ENCODE data around the gene DTNA. TPM values are rescaled to one million over a fixed set of nuclear protein-coding genes. Genes with fewer than 3 reads are reported as not detected.
A peak's percentile ranks its signal among the peaks of the same experiment; 100 is the strongest.

Gene DTNA
- total RNA-seq, 2 donors from 2014 or later, result 41.0 to 78.4 TPM

GRCh38 chr18:34806527-34806926, 96.4 kb downstream of the DTNA start:
- H3K27ac ChIP-seq, result peak overlapping the region; percentile 3 to 48
- no peaks in the 10 kb centered on the region for H3K36me3 ChIP-seq
- H3K27me3 ChIP-seq (replicated peaks; ENCODE audit: insufficient read depth), result no peaks in the 10 kb centered on the region
- peaks cover 19 to 56% of the 10 kb centered on the region in 2 donors for H3K4me1 ChIP-seq (ENCODE audit: control insufficient read depth in 1 of 2, low read depth in 2 of 2)
- H3K9me3 ChIP-seq, result no peaks in the 10 kb centered on the region
- H3K4me3 ChIP-seq, result no peak overlapping the region
- no peak for ATAC-seq (ENCODE audit: insufficient number of reproducible peaks, low FRiP score, low read depth)
- no peak for TF ChIP-seq CTCF (IDR thresholded peaks at IDR 0.05)
- no peak for DNase-seq (ENCODE audit: low spot score)

- peak overlapping the region; percentile 34 to 48 for H3K27ac ChIP-seq
- no peaks in the 10 kb centered on the region for H3K27me3 ChIP-seq (replicated peaks; ENCODE audit: insufficient read depth)
- TF ChIP-seq CTCF (IDR thresholded peaks at IDR 0.05), result no peak
- no peak for ATAC-seq (ENCODE audit: insufficient number of reproducible peaks, low FRiP score, low read depth)
- H3K4me3 ChIP-seq, result no peak overlapping the region
- DNase-seq (ENCODE audit: low spot score), result no peak
- no peaks in the 10 kb centered on the region for H3K9me3 ChIP-seq
- H3K36me3 ChIP-seq, result peaks cover 5% of the 10 kb centered on the region
- H3K4me1 ChIP-seq (ENCODE audit: control insufficient read depth in 1 of 2, low read depth in 2 of 2), result peaks cover 19 to 56% of the 10 kb centered on the region in 2 donors
Measured at GRCh38 chr18:34807106-34807796, 97.2 kb downstream of the DTNA start.

GRCh38 chr18:34808389-34808788, 98.3 kb downstream of the DTNA start:
- no peak overlapping the region for H3K4me3 ChIP-seq
- peaks cover 12% of the 10 kb centered on the region for H3K36me3 ChIP-seq
- no peaks in the 10 kb centered on the region for H3K27me3 ChIP-seq (replicated peaks; ENCODE audit: insufficient read depth)
- no peaks in the 10 kb centered on the region for H3K9me3 ChIP-seq
- no peak for ATAC-seq (ENCODE audit: insufficient number of reproducible peaks, low FRiP score, low read depth)
- H3K4me1 ChIP-seq (ENCODE audit: control insufficient read depth in 1 of 2, low read depth in 2 of 2), result peaks cover 19 to 52% of the 10 kb centered on the region in 2 donors
- H3K27ac ChIP-seq, result peak overlapping the region in 1 of 2 donors; percentile 34
- no peak for TF ChIP-seq CTCF (IDR thresholded peaks at IDR 0.05)
- no peak for DNase-seq (ENCODE audit: low spot score)

GRCh38 chr18:34809451-34810072, 99.5 kb downstream of the DTNA start:
- no peak for ATAC-seq (ENCODE audit: insufficient number of reproducible peaks, low FRiP score, low read depth)

More at GRCh38 chr18:34809451-34810072, 99.5 kb downstream of the DTNA start:
- peaks cover 12% of the 10 kb centered on the region for H3K36me3 ChIP-seq
- no peak for DNase-seq (ENCODE audit: low spot score)
- no peaks in the 10 kb centered on the region for H3K27me3 ChIP-seq (replicated peaks; ENCODE audit: insufficient read depth)
- TF ChIP-seq CTCF (IDR thresholded peaks at IDR 0.05), result no peak
- H3K9me3 ChIP-seq, result no peaks in the 10 kb centered on the region
- peak overlapping the region; percentile 18 for H3K4me3 ChIP-seq
- peaks cover 19 to 52% of the 10 kb centered on the region in 2 donors for H3K4me1 ChIP-seq (ENCODE audit: control insufficient read depth in 1 of 2, low read depth in 2 of 2)
- H3K27ac ChIP-seq, result peak overlapping the region; percentile 31 to 43
